HCT116 (cell line): Measurements from ENCODE around the gene GRIFIN. TPM values are rescaled to one million over a fixed set of nuclear protein-coding genes. Genes with fewer than 3 reads are reported as not detected.

Source experiments
- ATAC-seq: fragments of 200-7000 bp; cut with Tn5 transposase; 2 replicates; pipeline ENCODE4 v1.9.1; 2020; ENCODE audit warnings: mild to moderate bottlenecking, moderate library complexity
- BruUV-seq: library from RNA; stranded (reverse); fragments of 400-500 nt; replicated peaks from 2 replicates; lab custom pipeline; 2021; lab: Mats Ljungman, UMichigan
- CTCF ChIA-PET: fragments of 300-600 bp; sonication (Branson Sonifier 250); formaldehyde crosslinking; loops from one replicate; lab custom pipeline; 2021; ENCODE audit warnings: antibody characterized with exemption; lab: Charles Lee
- POLR2A ChIA-PET: fragments of 300-600, 350-600 bp; sonication (Branson Sonifier 250); formaldehyde crosslinking; loops from one replicate; lab custom pipeline; 2021; ENCODE audit warnings: antibody characterized with exemption; lab: Charles Lee
- RAD21 ChIA-PET, 2 experiments: fragments of 300-600 bp; sonication (Branson Sonifier 250); formaldehyde crosslinking; loops; one replicate each; lab custom pipeline; 2023; ENCODE audit warnings: low total read pairs in 2 of 2; ENCODE audit not compliant: uncharacterized antibody in 2 of 2, unreplicated experiment in 2 of 2, low non-redundant PET in 1 of 2; lab: Charles Lee
- DNase-seq: peaks from one replicate; pipeline ENCODE4 v3.0.0-alpha.2; 2010; ENCODE audit warnings: low read depth, low spot score
- H2AFZ ChIP-seq: fragments of 200-600 bp; shearing (Covaris generic), sonication (generic); 2 replicates; pipeline ENCODE4 v1.6.1; 2017; ENCODE audit warnings: low read depth, mixed run types, mixed read lengths, antibody characterized with exemption, low read length; ENCODE audit not compliant: poor library complexity, severe bottlenecking
- H3K27ac ChIP-seq: 2 replicates; pipeline ENCODE4 v1.5.1; 2012; ENCODE audit warnings: low read depth, low read length
- H3K27me3 ChIP-seq: fragments of 200-600 bp; sonication (generic); 2 replicates; pipeline ENCODE4 v1.6.1; 2016; ENCODE audit warnings: mixed run types, low read length, mixed read lengths; ENCODE audit not compliant: insufficient read depth
- H3K36me3 ChIP-seq, 2 experiments: fragments of 200-500 bp in 1 of 2; fragments of 200-600 bp in 1 of 2; sonication (Bioruptor generic) in 1 of 2; sonication (generic) in 1 of 2; 2 replicates each; pipeline versions ENCODE4 v1.5.1 to v1.6.1; 2014 to 2016; ENCODE audit warnings: low read length in 2 of 2, inconsistent platforms in 1 of 2, mixed read lengths in 1 of 2, mixed run types in 1 of 2; ENCODE audit not compliant: insufficient read depth in 2 of 2, control insufficient read depth in 1 of 2
- H3K4me1 ChIP-seq, 2 experiments: fragments of 200-600 bp in 1 of 2; sonication (generic) in 1 of 2; 2 replicates each; pipeline versions ENCODE4 v1.5.1 to v1.6.1; 2012 to 2017; ENCODE audit warnings: low read length in 2 of 2, inconsistent platforms in 1 of 2, mild to moderate bottlenecking in 1 of 2, mixed read lengths in 1 of 2, mixed run types in 1 of 2, moderate library complexity in 1 of 2; ENCODE audit not compliant: insufficient read depth in 2 of 2, control insufficient read depth in 1 of 2
- H3K4me2 ChIP-seq: fragments of 200-600 bp; sonication (generic); 2 replicates; pipeline ENCODE4 v1.6.1; 2017; ENCODE audit warnings: mixed run types, low read length, mixed read lengths
- H3K4me3 ChIP-seq, 2 experiments: fragments of 200-600 bp in 1 of 2; sonication (generic) in 1 of 2; replicated peaks in 1 of 2; 2 replicates each; pipeline ENCODE4 v1.5.1; 2011 to 2016; ENCODE audit warnings: low read length in 2 of 2, control low read depth in 1 of 2, low read depth in 1 of 2, mild to moderate bottlenecking in 1 of 2, mixed read lengths in 1 of 2, mixed run types in 1 of 2
- H3K79me2 ChIP-seq: fragments of 200-600 bp; sonication (generic); 2 replicates; pipeline ENCODE4 v1.6.1; 2017; ENCODE audit warnings: mild to moderate bottlenecking, mixed run types, low read length, moderate library complexity, mixed read lengths; ENCODE audit not compliant: insufficient read depth
- H3K9ac ChIP-seq: fragments of 200-600 bp; sonication (generic); 2 replicates; pipeline ENCODE4 v1.6.1; 2016; ENCODE audit warnings: low read length, mixed read lengths
- H3K9me2 ChIP-seq: fragments of 200-600 bp; sonication (generic), shearing (Covaris generic); 2 replicates; pipeline ENCODE4 v1.6.1; 2017; ENCODE audit warnings: mixed run types, mild to moderate bottlenecking, moderate library complexity; ENCODE audit not compliant: insufficient read depth
- H3K9me3 ChIP-seq, 2 experiments: fragments of 200-500 bp in 1 of 2; fragments of 200-600 bp in 1 of 2; sonication (Bioruptor generic) in 1 of 2; sonication (generic) in 1 of 2; 2 replicates each; pipeline ENCODE4 v1.6.1; 2014 to 2017; ENCODE audit warnings: low read length in 2 of 2, mixed read lengths in 2 of 2, inconsistent platforms in 1 of 2, low read depth in 1 of 2, mild to moderate bottlenecking in 1 of 2, mixed run types in 1 of 2, moderate library complexity in 1 of 2; ENCODE audit not compliant: control insufficient read depth in 1 of 2, insufficient read depth in 1 of 2
- H4K20me1 ChIP-seq: fragments of 200-600 bp; sonication (generic), shearing (Covaris generic); 2 replicates; pipeline ENCODE4 v1.6.1; 2017; ENCODE audit warnings: mixed run types, mild to moderate bottlenecking, moderate library complexity; ENCODE audit not compliant: insufficient read depth
- CBX3 ChIP-seq: IDR thresholded peaks from 2 replicates; pipeline ENCODE4 v1.6.1; 2012; ENCODE audit warnings: low read depth
- EGR1 ChIP-seq: IDR thresholded peaks from 2 replicates; pipeline ENCODE4 v1.6.1; 2012; ENCODE audit warnings: low read depth
- EZH2 ChIP-seq: fragments of 200-600 bp; sonication (generic); IDR thresholded peaks from 2 replicates; pipeline ENCODE4 v1.6.1; 2017; ENCODE audit warnings: antibody characterized with exemption, mixed run types
- EZH2phosphoT487 ChIP-seq: fragments of 200-600 bp; IDR thresholded peaks from 2 replicates; pipeline ENCODE4 v1.6.1; 2018; ENCODE audit warnings: antibody characterized with exemption, borderline replicate concordance
- FOSL1 ChIP-seq: IDR thresholded peaks from 2 replicates; pipeline ENCODE4 v1.6.1; 2012; ENCODE audit warnings: low read depth
- JUND ChIP-seq: IDR thresholded peaks from 2 replicates; pipeline ENCODE4 v1.6.1; 2012
- MAX ChIP-seq: IDR thresholded peaks from 2 replicates; pipeline ENCODE4 v1.6.1; 2012
- POLR2A ChIP-seq: IDR thresholded peaks from 2 replicates; pipeline ENCODE4 v1.7.0; 2011; ENCODE audit warnings: borderline replicate concordance; ENCODE audit not compliant: insufficient read depth, insufficient read length; ENCODE audit errors: extremely low read depth
- POLR2AphosphoS5 ChIP-seq: IDR thresholded peaks from 2 replicates; pipeline ENCODE4 v1.6.1; 2011; ENCODE audit warnings: mild to moderate bottlenecking, low read depth, low read length, moderate library complexity
- RAD21 ChIP-seq: IDR thresholded peaks from 2 replicates; pipeline ENCODE4 v1.6.1; 2012; ENCODE audit warnings: low read depth, mild to moderate bottlenecking
- REST ChIP-seq: IDR thresholded peaks from 2 replicates; pipeline ENCODE4 v1.6.1; 2012; ENCODE audit warnings: low read depth
- SIN3A ChIP-seq: IDR thresholded peaks from 2 replicates; pipeline ENCODE4 v1.6.1; 2012; ENCODE audit warnings: low read depth
- SP1 ChIP-seq: IDR thresholded peaks from 2 replicates; pipeline ENCODE4 v1.6.1; 2012; ENCODE audit warnings: low read depth
- SRF ChIP-seq: IDR thresholded peaks from 2 replicates; pipeline ENCODE4 v1.6.1; 2012; ENCODE audit warnings: low read depth
- TCF7L2 ChIP-seq: IDR thresholded peaks from 2 replicates; pipeline ENCODE4 v1.7.0; 2011; ENCODE audit warnings: borderline replicate concordance, inconsistent platforms; ENCODE audit not compliant: insufficient read depth, insufficient read length; ENCODE audit errors: extremely low read depth
- YY1 ChIP-seq: IDR thresholded peaks from 2 replicates; pipeline ENCODE4 v1.6.1; 2011; ENCODE audit warnings: low read length, low read depth, moderate library complexity, mild to moderate bottlenecking; ENCODE audit not compliant: insufficient replicate concordance; ENCODE audit errors: extremely low read depth
- ZFX ChIP-seq: fragments of 450-650 bp; IDR thresholded peaks from 2 replicates; pipeline ENCODE4 v1.6.1; 2017
- ZNF274 ChIP-seq: fragments of 200-500 bp; sonication (Bioruptor generic); IDR thresholded peaks from 2 replicates; pipeline ENCODE4 v1.6.1; 2014; ENCODE audit warnings: mild to moderate bottlenecking, low read depth, low read length, inconsistent platforms
- intact Hi-C: fragments of 100-400 bp; cut with micrococcal nuclease; formaldehyde crosslinking; loops from 2 replicates; pipeline ENCODE4 v1.10.0; 2022
- total RNA-seq: library from RNA; stranded (reverse); gene quantifications from one replicate; pipeline ENCODE4 v1.2.1, GENCODE V29; 2021; ENCODE audit not compliant: unreplicated experiment
- TF ChIP-seq, protein P1 (sequence below): IDR thresholded peaks from 2 replicates; pipeline ENCODE4 v1.6.1; 2011; ENCODE audit warnings: mild to moderate bottlenecking, low read length, moderate library complexity; ENCODE audit not compliant: insufficient replicate concordance; ENCODE audit errors: extremely low read depth

The GRIFIN gene
- total RNA-seq, 1 experiment from 2014 or later, result not detected

GRCh38 chr7:2510909-2511768 lies 34.9 kb upstream of the GRIFIN start:
- H3K27ac ChIP-seq, result no peak overlapping the region
- RAD21 ChIA-PET, result no interaction called here
- H3K36me3 ChIP-seq, result no peaks in the 10 kb centered on the region
- BruUV-seq, result no TSS peak
- CTCF ChIA-PET, result no interaction called here
- no peak for DNase-seq
- no peak overlapping the region for H2AFZ ChIP-seq
- no peak overlapping the region for H3K9ac ChIP-seq
- no peaks in the 10 kb centered on the region for H3K9me3 ChIP-seq
- TF ChIP-seq SRF (no peak), SP1 (no peak), TCF7L2 (no peak), ZNF274 (no peak), JUND (no peak), YY1 (no peak), SIN3A (no peak), POLR2AphosphoS5 (no peak), ZFX (no peak), CBX3 (no peak), RAD21 (no peak), FOSL1 (no peak), POLR2A (no peak), MAX (no peak), EZH2phosphoT487 (no peak), REST (no peak), EZH2 (no peak), EGR1 (no peak)
- TF ChIP-seq, protein P1, sequence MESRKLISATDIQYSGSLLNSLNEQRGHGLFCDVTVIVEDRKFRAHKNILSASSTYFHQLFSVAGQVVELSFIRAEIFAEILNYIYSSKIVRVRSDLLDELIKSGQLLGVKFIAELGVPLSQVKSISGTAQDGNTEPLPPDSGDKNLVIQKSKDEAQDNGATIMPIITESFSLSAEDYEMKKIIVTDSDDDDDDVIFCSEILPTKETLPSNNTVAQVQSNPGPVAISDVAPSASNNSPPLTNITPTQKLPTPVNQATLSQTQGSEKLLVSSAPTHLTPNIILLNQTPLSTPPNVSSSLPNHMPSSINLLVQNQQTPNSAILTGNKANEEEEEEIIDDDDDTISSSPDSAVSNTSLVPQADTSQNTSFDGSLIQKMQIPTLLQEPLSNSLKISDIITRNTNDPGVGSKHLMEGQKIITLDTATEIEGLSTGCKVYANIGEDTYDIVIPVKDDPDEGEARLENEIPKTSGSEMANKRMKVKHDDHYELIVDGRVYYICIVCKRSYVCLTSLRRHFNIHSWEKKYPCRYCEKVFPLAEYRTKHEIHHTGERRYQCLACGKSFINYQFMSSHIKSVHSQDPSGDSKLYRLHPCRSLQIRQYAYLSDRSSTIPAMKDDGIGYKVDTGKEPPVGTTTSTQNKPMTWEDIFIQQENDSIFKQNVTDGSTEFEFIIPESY, result no peak
- TF ChIP-seq, all 23 proteins: peak for 0
- Histone ChIP-seq H3K79me2 (no peaks in the 10 kb centered on the region), H3K4me2 (no peak overlapping the region), H4K20me1 (no peaks in the 10 kb centered on the region), H3K4me3 (no peak overlapping the region), H3K4me1 (no peaks in the 10 kb centered on the region), H3K9me2 (no peaks in the 10 kb centered on the region), H3K27me3 (no peaks in the 10 kb centered on the region)
- intact Hi-C loops, result no loop called here
- ATAC-seq, result no peak
- POLR2A ChIA-PET, result no interaction called here
